ENCODE results near the gene UXS1.

UXS1 gene

DNA sequence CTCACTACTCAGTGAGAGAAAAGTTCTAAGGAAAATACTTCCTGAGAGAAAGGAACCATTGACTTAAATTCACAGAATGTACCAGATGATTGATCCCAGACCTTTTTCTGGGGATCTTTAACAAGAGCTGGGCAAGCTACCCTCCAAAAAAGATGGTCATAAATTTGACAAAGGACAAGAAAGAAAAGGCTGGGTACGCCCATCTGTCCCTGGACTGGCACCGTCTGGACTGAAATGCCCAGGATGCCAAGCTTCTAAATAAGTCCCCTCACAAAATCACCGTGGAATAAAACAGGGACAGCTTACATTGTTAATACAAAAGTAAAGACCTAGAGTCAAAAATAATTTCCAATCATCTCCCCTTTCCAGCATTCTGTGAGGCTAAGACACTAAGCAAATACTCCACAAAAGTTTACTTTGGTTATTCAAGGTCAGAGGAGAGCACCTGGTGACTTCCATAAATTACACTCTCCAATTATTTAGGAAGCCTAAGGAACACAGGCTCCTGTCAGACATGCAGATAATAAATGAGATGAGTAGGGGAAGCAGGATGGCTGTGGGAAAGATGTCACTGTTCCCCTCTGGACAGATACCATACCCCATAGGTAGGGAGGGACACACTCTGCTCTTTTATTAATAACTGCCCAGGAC lies 69.9 kb downstream of the UXS1 start:
- TF ChIP-seq FOXK2 (IDR thresholded peaks at IDR 0.05) (no peak), L3MBTL2 (conservative IDR thresholded peaks at IDR 0.05) (no peak)
- POLR2A ChIA-PET = no interaction called here
- DNase-seq (ENCODE audit: extremely low spot score) = no peak
- CTCF ChIA-PET = no interaction called here

GRCh38 chr2:106122157-106122556 lies 71.9 kb downstream of the UXS1 start:
- CTCF ChIA-PET = no interaction called here
- no peak for TF ChIP-seq PKNOX1 (IDR thresholded peaks at IDR 0.05)
- TF ChIP-seq SP1 (IDR thresholded peaks at IDR 0.05) = no peak
- no peak for TF ChIP-seq ELF4 (IDR thresholded peaks at IDR 0.05)
- no peak for TF ChIP-seq NFRKB (IDR thresholded peaks at IDR 0.05)
- no peak for TF ChIP-seq FOXA1 (IDR thresholded peaks at IDR 0.05)
- TF ChIP-seq ARNT (IDR thresholded peaks at IDR 0.05) = no peak
- no peak for TF ChIP-seq TARDBP (IDR thresholded peaks at IDR 0.05)
- TF ChIP-seq ZNF384 (IDR thresholded peaks at IDR 0.05) = no peak
- no peak for TF ChIP-seq SUZ12 (IDR thresholded peaks at IDR 0.05)
- no peak for TF ChIP-seq CTBP1 (IDR thresholded peaks at IDR 0.05; ENCODE audit: borderline replicate concordance)
- no peak for DNase-seq (ENCODE audit: extremely low spot score)
- POLR2A ChIA-PET = no interaction called here

- POLR2A ChIA-PET = no interaction called here
- no peak for TF ChIP-seq HDGF (IDR thresholded peaks at IDR 0.05; ENCODE audit: borderline replicate concordance)
- no peak for TF ChIP-seq NFRKB (IDR thresholded peaks at IDR 0.05)
- TF ChIP-seq L3MBTL2 (conservative IDR thresholded peaks at IDR 0.05) = no peak
- TF ChIP-seq PKNOX1 (IDR thresholded peaks at IDR 0.05) = no peak
- no peak for DNase-seq (ENCODE audit: extremely low spot score)
- CTCF ChIA-PET = no interaction called here
Observed at GRCh38 chr2:106120432-106120831, 73.7 kb downstream of the UXS1 start.

- POLR2A ChIA-PET = no interaction called here
- CTCF ChIA-PET = no interaction called here
- no peak for DNase-seq (ENCODE audit: extremely low spot score)
- TF ChIP-seq BHLHE40 (IDR thresholded peaks at IDR 0.05; ENCODE audit: borderline replicate concordance) (no peak), SUZ12 (IDR thresholded peaks at IDR 0.05) (no peak), FOXK2 (IDR thresholded peaks at IDR 0.05) (no peak), NFRKB (IDR thresholded peaks at IDR 0.05) (no peak), TARDBP (IDR thresholded peaks at IDR 0.05) (no peak), CTBP1 (IDR thresholded peaks at IDR 0.05; ENCODE audit: borderline replicate concordance) (no peak), SP1 (IDR thresholded peaks at IDR 0.05) (no peak), HDGF (IDR thresholded peaks at IDR 0.05; ENCODE audit: borderline replicate concordance) (no peak), FOXA1 (IDR thresholded peaks at IDR 0.05) (no peak), LEF1 (IDR thresholded peaks at IDR 0.05; ENCODE audit: borderline replicate concordance) (no peak), ARNT (IDR thresholded peaks at IDR 0.05) (no peak), ZNF384 (IDR thresholded peaks at IDR 0.05) (no peak), FOXM1 (IDR thresholded peaks at IDR 0.05; ENCODE audit: borderline replicate concordance) (no peak), PKNOX1 (IDR thresholded peaks at IDR 0.05) (no peak), ELF4 (IDR thresholded peaks at IDR 0.05) (no peak), L3MBTL2 (conservative IDR thresholded peaks at IDR 0.05) (no peak)
Observed at GRCh38 chr2:106119074-106119473, 75.0 kb downstream of the UXS1 start.

DNA sequence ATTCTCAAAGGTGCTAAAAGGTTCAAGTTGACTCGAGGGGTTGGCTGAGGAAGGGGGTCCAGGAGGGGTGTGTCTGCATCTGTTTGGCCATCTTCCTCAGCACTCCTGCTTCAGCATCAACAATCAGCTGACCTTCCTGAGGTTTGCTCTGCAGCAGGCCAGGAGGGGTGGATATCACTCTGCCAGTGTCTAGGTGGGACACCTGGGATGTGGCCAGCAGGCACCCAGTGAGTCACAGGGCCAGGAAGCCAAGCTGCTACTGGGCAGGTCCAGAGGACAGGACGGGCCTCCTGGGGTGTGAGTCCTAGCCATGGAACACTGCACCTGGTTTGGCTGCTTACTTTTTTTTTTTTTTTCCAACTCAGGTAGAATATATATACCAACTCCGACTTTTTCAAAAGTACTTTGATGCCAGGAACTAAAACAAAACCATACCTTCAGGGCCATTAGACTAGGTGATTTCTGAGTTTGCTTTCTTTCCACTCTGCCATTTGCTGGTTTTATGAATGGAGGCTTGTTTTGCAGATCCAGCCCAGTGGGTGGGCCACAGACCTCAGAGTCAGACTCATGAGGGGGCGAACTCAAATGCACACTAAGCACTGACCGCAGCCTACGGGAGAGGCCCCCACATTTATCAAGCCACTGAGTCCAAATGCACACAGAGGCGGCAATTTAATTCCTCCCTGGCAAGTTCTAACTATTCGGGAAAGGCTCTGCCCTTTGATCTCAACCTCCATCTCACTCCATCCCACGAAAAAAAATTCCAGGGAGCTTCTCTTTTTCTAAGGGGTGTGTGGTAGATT lies 76.0 kb downstream of the UXS1 start:
- TF ChIP-seq SP1 (IDR thresholded peaks at IDR 0.05) (no peak), HDGF (IDR thresholded peaks at IDR 0.05; ENCODE audit: borderline replicate concordance) (no peak), L3MBTL2 (conservative IDR thresholded peaks at IDR 0.05) (no peak), NFRKB (IDR thresholded peaks at IDR 0.05) (no peak), ZNF384 (IDR thresholded peaks at IDR 0.05) (no peak), LEF1 (IDR thresholded peaks at IDR 0.05; ENCODE audit: borderline replicate concordance) (no peak)
- ChIA-PET POLR2A (no interaction called here), CTCF (no interaction called here)
- no peak for DNase-seq (ENCODE audit: extremely low spot score)

DNA sequence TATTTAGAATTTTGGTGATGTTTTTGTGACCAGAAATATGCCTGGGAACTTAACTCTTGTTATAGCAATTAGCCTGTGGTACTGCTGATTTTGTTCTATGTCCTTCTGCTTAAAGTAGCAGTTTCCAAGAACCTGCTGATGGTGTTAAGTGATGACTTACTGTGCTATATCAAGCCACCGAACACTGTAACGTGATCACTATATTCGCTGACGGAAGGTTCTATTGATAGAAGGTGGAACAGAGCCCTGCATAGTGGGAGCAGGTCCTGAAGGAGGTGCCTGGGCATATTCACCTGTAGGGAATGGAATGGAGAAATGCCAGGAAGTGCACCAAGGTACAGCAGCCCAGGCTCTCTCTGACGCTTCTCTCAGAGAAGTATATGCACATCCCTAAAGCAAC lies 76.8 kb downstream of the UXS1 start:
- ChIA-PET POLR2A (no interaction called here), CTCF (no interaction called here)
- DNase-seq (ENCODE audit: extremely low spot score) = no peak
- no peak for TF ChIP-seq ZNF384 (IDR thresholded peaks at IDR 0.05)
- TF ChIP-seq ARNT (IDR thresholded peaks at IDR 0.05) = no peak
- TF ChIP-seq TARDBP (IDR thresholded peaks at IDR 0.05) = no peak
- no peak for TF ChIP-seq BHLHE40 (IDR thresholded peaks at IDR 0.05; ENCODE audit: borderline replicate concordance)
- no peak for TF ChIP-seq CTBP1 (IDR thresholded peaks at IDR 0.05; ENCODE audit: borderline replicate concordance)
- TF ChIP-seq HDGF (IDR thresholded peaks at IDR 0.05; ENCODE audit: borderline replicate concordance) = no peak
- no peak for TF ChIP-seq SP1 (IDR thresholded peaks at IDR 0.05)
- no peak for TF ChIP-seq FOXA1 (IDR thresholded peaks at IDR 0.05)
- no peak for TF ChIP-seq FOXK2 (IDR thresholded peaks at IDR 0.05)
- TF ChIP-seq L3MBTL2 (conservative IDR thresholded peaks at IDR 0.05) = no peak
- no peak for TF ChIP-seq ELF4 (IDR thresholded peaks at IDR 0.05)
- no peak for TF ChIP-seq LEF1 (IDR thresholded peaks at IDR 0.05; ENCODE audit: borderline replicate concordance)
- TF ChIP-seq SUZ12 (IDR thresholded peaks at IDR 0.05) = no peak
- no peak for TF ChIP-seq NFRKB (IDR thresholded peaks at IDR 0.05)
- TF ChIP-seq FOXM1 (IDR thresholded peaks at IDR 0.05; ENCODE audit: borderline replicate concordance) = no peak
- no peak for TF ChIP-seq PKNOX1 (IDR thresholded peaks at IDR 0.05)

Measured in HEK293T (cell line).